GM19025 (cell line): ENCODE data around the gene SLC9A1.

Experiments
- ATAC-seq: cut with Tn5 transposase; IDR thresholded peaks from one replicate; pipeline ENCODE4 v1.9.1; 2021; ENCODE audit warnings: mild to moderate bottlenecking, low read depth, moderate library complexity; ENCODE audit not compliant: unreplicated experiment

SLC9A1 gene

GRCh38 chr1:27084107-27084506 lies 70.8 kb downstream of the SLC9A1 start:
- ATAC-seq, result no peak

- ATAC-seq, result no peak
These were observed 77.0 kb downstream of the SLC9A1 start for GRCh38 chr1:27077968-27078367.

- no peak for ATAC-seq
These were observed 78.1 kb downstream of the SLC9A1 start for GRCh38 chr1:27076803-27077202.

- ATAC-seq, result no peak
These were observed 80.6 kb downstream of the SLC9A1 start for GRCh38 chr1:27074175-27074780.

- ATAC-seq, result no peak
These were observed 83.9 kb downstream of the SLC9A1 start for GRCh38 chr1:27071049-27071416.

GRCh38 chr1:27070390-27071048 lies 84.4 kb downstream of the SLC9A1 start:
- ATAC-seq, result no peak

- no peak for ATAC-seq
These were observed 86.0 kb downstream of the SLC9A1 start for GRCh38 chr1:27068922-27069321.

- ATAC-seq, result no peak
These were observed 88.8 kb downstream of the SLC9A1 start for GRCh38 chr1:27065999-27066630.

- no peak for ATAC-seq
These were observed 94.0 kb downstream of the SLC9A1 start for GRCh38 chr1:27060891-27061290.

GRCh38 chr1:27058966-27059669 lies 95.8 kb downstream of the SLC9A1 start:
- no peak for ATAC-seq

GRCh38 chr1:27057801-27058625 lies 96.9 kb downstream of the SLC9A1 start:
- no peak for ATAC-seq

- ATAC-seq, result no peak
These were observed 97.5 kb downstream of the SLC9A1 start for GRCh38 chr1:27057389-27057788.

GRCh38 chr1:27053977-27054753 lies 100.8 kb downstream of the SLC9A1 start:
- no peak for ATAC-seq

GRCh38 chr1:27052527-27052926 lies 102.4 kb downstream of the SLC9A1 start:
- ATAC-seq, result no peak

GRCh38 chr1:27049607-27050006 lies 105.3 kb downstream of the SLC9A1 start:
- no peak for ATAC-seq

GRCh38 chr1:27049100-27049499 lies 105.8 kb downstream of the SLC9A1 start:
- ATAC-seq, result no peak
